Skeletal muscle tissue (tissue), 4 donors: ENCODE data around the gene GPRIN1. TPM values are rescaled to one million over a fixed set of nuclear protein-coding genes. Genes with fewer than 3 reads are reported as not detected.

Source experiments
- H3K27ac ChIP-seq: one replicate; pipeline ENCODE4 v1.7.0; 2013; ENCODE audit warnings: mild to moderate bottlenecking, low read depth, low read length, inconsistent platforms
- H3K27me3 ChIP-seq, 3 donors: one replicate each; pipeline ENCODE4 v1.7.0; 2013; ENCODE audit warnings: low read length in 3 of 3; ENCODE audit not compliant: control insufficient read depth in 3 of 3, insufficient read depth in 3 of 3
- H3K36me3 ChIP-seq, 3 donors: one replicate each; pipeline ENCODE4 v1.7.0; 2013; ENCODE audit warnings: low read length in 3 of 3; ENCODE audit not compliant: control insufficient read depth in 3 of 3, insufficient read depth in 3 of 3
- H3K4me1 ChIP-seq, 3 donors: one replicate each; pipeline ENCODE4 v1.7.0; 2013; ENCODE audit warnings: low read length in 3 of 3, mild to moderate bottlenecking in 3 of 3; ENCODE audit not compliant: control insufficient read depth in 3 of 3, insufficient read depth in 3 of 3
- H3K4me3 ChIP-seq, 3 donors: one replicate each; pipeline ENCODE4 v1.7.0; 2013; ENCODE audit warnings: low read length in 3 of 3
- H3K9ac ChIP-seq, 3 donors: one replicate each; pipeline ENCODE4 v1.7.0; 2013; ENCODE audit warnings: low read length in 3 of 3, mild to moderate bottlenecking in 3 of 3, moderate library complexity in 2 of 3, low read depth in 1 of 3
- H3K9me3 ChIP-seq, 3 donors: one replicate each; pipeline ENCODE4 v1.7.0; 2013; ENCODE audit warnings: low read length in 3 of 3; ENCODE audit not compliant: control insufficient read depth in 3 of 3
- total RNA-seq: library from RNA; depleted of rRNA; stranded (reverse); fragments of >200 nt; gene quantifications from one replicate; pipeline ENCODE4 v1.2.3, GENCODE V29; 2014
- donor health status: Osteomylitis.

GPRIN1 gene
- total RNA-seq, 1 donor from 2014 or later, result 0.52 TPM

- Histone ChIP-seq H3K36me3 (no peaks in the 10 kb centered on the region), H3K9me3 (no peaks in the 10 kb centered on the region), H3K4me3 (no peak overlapping the region), H3K27ac (no peak overlapping the region), H3K4me1 (peaks cover 9 to 13% (median 12%) of the 10 kb centered on the region in 3 donors), H3K27me3 (peaks cover 41 to 58% (median 44%) of the 10 kb centered on the region in 3 donors), H3K9ac (no peak overlapping the region)
These were observed 21.6 kb upstream of the GPRIN1 start for GRCh38 chr5:176631383-176632200.

GRCh38 chr5:176630681-176631222 is 20.8 kb upstream of the GPRIN1 start:
- peak overlapping the region in 1 of 3 donors; percentile 66 for H3K9ac ChIP-seq
- no peak overlapping the region for H3K27ac ChIP-seq
- no peaks in the 10 kb centered on the region for H3K9me3 ChIP-seq
- peaks cover 42 to 66% (median 51%) of the 10 kb centered on the region in 3 donors for H3K27me3 ChIP-seq
- peak overlapping the region; percentile 31 to 69 (median 52) for H3K4me3 ChIP-seq
- H3K4me1 ChIP-seq, result peaks cover 9 to 13% (median 12%) of the 10 kb centered on the region in 3 donors
- H3K36me3 ChIP-seq, result no peaks in the 10 kb centered on the region

GRCh38 chr5:176629853-176630680 is 20.1 kb upstream of the GPRIN1 start, which contains the start of the genes EIF4E1B and SNCB:
EIF4E1B (plus strand) TSS chr5:176630675; CDS start chr5:176642788, 12,113 bp downstream.
SNCB (minus strand) TSS chr5:176630534; CDS start chr5:176629654, 880 bp downstream.
- Histone ChIP-seq H3K9me3 (no peaks in the 10 kb centered on the region), H3K4me1 (peaks cover 9 to 13% (median 12%) of the 10 kb centered on the region in 3 donors), H3K36me3 (no peaks in the 10 kb centered on the region), H3K27ac (no peak within 1 kb of the TSS), H3K4me3 (peak within 1 kb of the TSS; percentile 31 to 69 (median 52)), H3K9ac (peak within 1 kb of the TSS in 1 of 3 donors; percentile 66), H3K27me3 (peaks cover 47 to 67% (median 54%) of the 10 kb centered on the region in 3 donors)

GRCh38 chr5:176629317-176629852 is 19.4 kb upstream of the GPRIN1 start:
- Histone ChIP-seq H3K27ac (no peak overlapping the region), H3K9ac (no peak overlapping the region), H3K27me3 (peaks cover 47 to 69% (median 58%) of the 10 kb centered on the region in 3 donors), H3K9me3 (no peaks in the 10 kb centered on the region), H3K36me3 (no peaks in the 10 kb centered on the region), H3K4me3 (peak overlapping the region in 1 of 3 donors; percentile 69), H3K4me1 (peaks cover 9 to 13% (median 12%) of the 10 kb centered on the region in 3 donors)

GRCh38 chr5:176628406-176629228 is 18.7 kb upstream of the GPRIN1 start:
- no peak overlapping the region for H3K4me3 ChIP-seq
- no peaks in the 10 kb centered on the region for H3K36me3 ChIP-seq
- no peak overlapping the region for H3K27ac ChIP-seq
- H3K9ac ChIP-seq, result no peak overlapping the region
- H3K9me3 ChIP-seq, result no peaks in the 10 kb centered on the region
- H3K27me3 ChIP-seq, result peaks cover 47 to 66% (median 61%) of the 10 kb centered on the region in 3 donors
- H3K4me1 ChIP-seq, result peaks cover 9 to 13% (median 12%) of the 10 kb centered on the region in 3 donors

GRCh38 chr5:176627582-176627981 is 17.6 kb upstream of the GPRIN1 start:
- Histone ChIP-seq H3K4me1 (peaks cover 8 to 12% (median 8%) of the 10 kb centered on the region in 3 donors), H3K36me3 (no peaks in the 10 kb centered on the region), H3K9ac (no peak overlapping the region), H3K27me3 (peaks cover 45 to 65% (median 56%) of the 10 kb centered on the region in 3 donors), H3K4me3 (no peak overlapping the region), H3K9me3 (no peaks in the 10 kb centered on the region), H3K27ac (no peak overlapping the region)

- Histone ChIP-seq H3K4me1 (peaks cover 8 to 16% (median 9%) of the 10 kb centered on the region in 3 donors), H3K36me3 (no peaks in the 10 kb centered on the region), H3K27ac (no peak overlapping the region), H3K9ac (no peak overlapping the region), H3K4me3 (no peak overlapping the region), H3K27me3 (peaks cover 48 to 65% (median 58%) of the 10 kb centered on the region in 3 donors), H3K9me3 (no peaks in the 10 kb centered on the region)
These were observed 16.9 kb upstream of the GPRIN1 start for GRCh38 chr5:176626876-176627236.

GRCh38 chr5:176625966-176626875 is 16.3 kb upstream of the GPRIN1 start:
- no peak overlapping the region for H3K4me3 ChIP-seq
- peaks cover 15 to 22% (median 15%) of the 10 kb centered on the region in 3 donors for H3K4me1 ChIP-seq
- H3K36me3 ChIP-seq, result no peaks in the 10 kb centered on the region
- H3K27ac ChIP-seq, result no peak overlapping the region
- H3K9ac ChIP-seq, result no peak overlapping the region
- peaks cover 50 to 63% (median 60%) of the 10 kb centered on the region in 3 donors for H3K27me3 ChIP-seq
- no peaks in the 10 kb centered on the region for H3K9me3 ChIP-seq
